ENCODE results near the gene PRELID2.
"Not testable (repeated sequence)": the region's sequence is repeated elsewhere in the genome, so short reads cannot be mapped to it uniquely, and the experiment has no call there.

Gene PRELID2

DNA sequence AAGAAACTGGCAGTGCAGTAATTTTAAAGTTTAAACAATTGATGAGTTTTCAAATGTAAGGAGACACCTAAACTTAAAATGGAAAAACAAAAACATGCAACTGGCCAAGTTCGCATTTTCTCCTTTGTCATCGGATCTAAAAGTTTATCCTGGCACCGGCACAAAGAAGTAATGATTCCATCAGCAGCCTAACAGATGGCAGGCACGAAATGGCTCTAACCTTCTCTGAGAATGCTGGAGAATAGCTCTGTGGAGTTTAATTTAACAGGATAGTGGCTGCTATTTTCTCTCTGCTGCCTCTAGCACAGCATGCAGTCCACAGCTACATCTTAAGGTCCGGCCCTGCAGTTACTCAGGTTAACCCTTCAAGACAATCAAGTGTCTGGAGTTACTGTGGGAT is 82.2 kb downstream of the PRELID2 start:
- in situ Hi-C loops (cut with MboI; ENCODE audit: low sequenced_read_pairs), result no loop called here

DNA sequence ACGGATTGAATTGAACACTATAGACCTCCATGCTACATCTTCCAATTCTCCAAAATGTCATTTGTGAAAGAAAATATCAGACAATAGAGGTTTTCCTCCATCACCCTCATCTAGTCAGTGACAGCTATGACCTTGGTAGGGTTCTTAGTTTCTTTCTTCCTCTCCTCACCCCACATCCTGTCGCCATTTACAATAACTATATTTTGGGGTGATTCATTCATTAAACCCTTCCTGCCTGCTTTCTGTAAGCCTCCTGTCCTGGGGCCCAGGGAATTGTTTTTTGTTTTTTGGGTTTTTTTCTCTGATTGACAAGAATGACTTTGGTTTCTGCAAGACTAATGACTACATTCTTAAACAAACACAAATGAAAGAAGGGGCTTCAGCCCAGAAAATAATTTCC is 82.6 kb downstream of the PRELID2 start:
- in situ Hi-C loops (cut with MboI; ENCODE audit: low sequenced_read_pairs), result no loop called here

DNA sequence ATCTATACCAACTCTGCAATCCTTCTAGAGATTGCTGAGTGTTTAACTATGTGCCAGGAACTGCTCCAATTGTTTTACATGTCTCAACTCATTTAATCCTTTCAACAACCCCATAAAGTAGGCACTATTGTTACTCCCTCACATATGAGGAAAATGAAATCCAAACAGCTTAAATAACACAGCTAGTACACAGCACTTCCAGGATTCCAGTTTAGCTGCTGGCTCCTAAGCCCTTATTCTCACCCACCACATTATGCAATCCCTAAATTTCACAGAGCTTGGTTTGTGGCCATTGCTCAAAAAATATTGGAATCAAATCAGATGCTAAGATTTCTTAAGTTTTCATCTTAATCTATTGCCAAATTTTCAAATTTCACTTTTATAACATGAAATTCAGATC is 84.9 kb downstream of the PRELID2 start:
- in situ Hi-C loops (cut with MboI; ENCODE audit: low sequenced_read_pairs), result no loop called here

DNA sequence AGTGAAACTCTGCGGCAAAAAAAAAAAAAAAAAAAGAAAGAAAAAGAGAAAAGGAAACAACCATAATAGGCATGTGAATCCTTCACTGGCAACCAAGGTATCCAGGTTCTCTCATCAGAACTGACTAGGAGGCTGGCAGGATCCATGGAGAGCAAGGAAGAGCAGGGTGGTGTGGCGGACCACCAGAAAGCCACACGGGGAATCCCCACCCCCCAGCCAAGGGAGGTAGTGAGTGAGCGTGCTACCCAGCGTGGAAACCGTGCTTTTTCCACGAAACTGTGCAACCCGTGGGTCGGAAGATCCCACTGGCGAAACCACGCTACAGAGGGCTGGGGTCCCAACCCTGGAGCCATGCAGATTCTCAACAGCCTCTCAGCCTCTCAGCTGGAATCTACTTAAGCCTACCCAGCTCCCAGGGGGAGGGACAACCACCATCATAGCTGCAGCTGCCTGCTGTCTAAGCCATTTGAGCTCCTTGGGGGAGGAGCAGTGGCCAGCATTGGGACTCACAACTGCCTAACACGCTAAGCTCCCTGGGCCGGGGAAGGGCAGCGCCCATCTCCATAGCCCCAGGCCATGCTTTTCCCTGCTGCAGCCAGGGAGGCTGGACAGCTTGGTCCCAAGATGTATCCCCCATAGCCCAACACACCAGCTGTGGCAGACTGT is 91.6 kb downstream of the PRELID2 start:
- in situ Hi-C loops (cut with MboI; ENCODE audit: low sequenced_read_pairs), result no loop called here

DNA sequence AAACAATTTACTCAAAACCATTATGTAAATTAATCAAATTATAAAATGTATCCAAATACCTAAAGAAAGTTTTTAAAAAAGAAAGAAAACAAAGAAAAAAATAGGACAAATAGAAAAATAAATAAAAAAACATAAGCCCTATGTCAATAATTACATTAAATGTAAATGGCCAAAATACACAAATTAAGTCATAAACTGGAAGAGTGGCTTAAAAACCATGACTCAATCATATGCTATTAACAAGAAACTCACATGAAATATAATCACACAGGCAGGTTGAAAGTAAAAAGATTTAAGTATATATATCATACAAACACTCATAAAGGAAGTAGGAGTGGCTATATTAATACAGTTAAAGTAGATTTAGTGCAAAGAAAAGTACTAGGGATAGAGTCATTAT is 95.3 kb downstream of the PRELID2 start:
- in situ Hi-C loops (cut with MboI; ENCODE audit: low sequenced_read_pairs), result no loop called here

DNA sequence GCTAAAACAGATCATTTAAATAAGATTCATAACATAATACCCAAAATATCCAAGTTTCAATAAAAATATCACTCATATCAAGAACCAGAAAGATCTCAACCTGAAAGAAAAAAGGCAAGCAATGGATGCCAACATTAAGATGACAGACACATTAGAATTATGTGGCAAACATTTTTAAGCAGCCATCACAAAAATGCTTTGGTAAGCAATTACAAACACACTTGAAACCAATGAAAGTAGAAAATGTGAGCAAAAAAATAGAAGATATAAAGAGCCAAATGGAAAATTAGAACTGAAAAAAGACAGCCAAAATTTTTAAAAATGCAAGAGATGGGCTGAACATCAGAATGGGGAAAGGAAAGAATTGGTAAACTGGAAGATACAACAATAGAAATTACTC is 96.9 kb downstream of the PRELID2 start:
- in situ Hi-C loops (cut with MboI; ENCODE audit: low sequenced_read_pairs), result no loop called here

DNA sequence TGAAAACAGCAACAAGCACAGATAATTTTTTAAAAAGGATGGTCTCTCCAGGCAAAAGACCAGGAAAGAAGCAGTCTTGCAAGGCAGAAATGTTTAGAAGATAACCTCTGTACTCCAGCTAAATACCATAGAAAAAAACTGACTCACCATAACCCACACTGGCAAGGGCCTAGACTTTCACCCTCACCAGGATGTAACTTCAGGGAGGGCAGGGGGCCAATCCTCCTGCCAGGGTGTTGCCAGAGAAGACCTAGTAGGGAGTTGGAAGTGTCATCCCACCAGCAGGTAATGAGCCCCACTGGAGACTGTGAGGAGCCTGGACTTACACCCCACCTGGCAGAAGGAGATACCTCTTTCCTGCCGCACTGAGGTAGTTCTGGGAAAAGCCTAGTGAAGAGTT is 97.6 kb downstream of the PRELID2 start:
- in situ Hi-C loops (cut with MboI; ENCODE audit: low sequenced_read_pairs), result no loop called here

DNA sequence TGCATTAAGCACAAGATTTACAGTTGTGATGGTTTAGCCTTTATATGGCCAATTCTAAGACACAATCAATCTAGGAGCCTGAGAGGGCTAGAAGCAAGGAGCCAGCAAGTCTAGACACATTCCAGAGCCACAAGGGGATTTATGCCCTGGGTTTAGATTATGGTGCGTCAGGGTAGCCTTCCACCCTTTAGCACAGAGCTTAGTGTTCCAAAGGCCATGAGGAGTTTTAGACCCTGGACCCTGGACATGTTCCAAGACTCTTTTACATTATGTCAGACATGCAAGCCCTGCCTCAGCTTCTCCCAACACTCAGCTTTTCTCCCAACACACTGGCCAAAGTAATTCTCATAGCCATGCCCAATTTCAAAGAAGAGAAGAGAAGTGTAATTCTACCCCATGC is 105.2 kb downstream of the PRELID2 start:
- in situ Hi-C loops (cut with MboI; ENCODE audit: low sequenced_read_pairs), result not testable (repeated sequence)

DNA sequence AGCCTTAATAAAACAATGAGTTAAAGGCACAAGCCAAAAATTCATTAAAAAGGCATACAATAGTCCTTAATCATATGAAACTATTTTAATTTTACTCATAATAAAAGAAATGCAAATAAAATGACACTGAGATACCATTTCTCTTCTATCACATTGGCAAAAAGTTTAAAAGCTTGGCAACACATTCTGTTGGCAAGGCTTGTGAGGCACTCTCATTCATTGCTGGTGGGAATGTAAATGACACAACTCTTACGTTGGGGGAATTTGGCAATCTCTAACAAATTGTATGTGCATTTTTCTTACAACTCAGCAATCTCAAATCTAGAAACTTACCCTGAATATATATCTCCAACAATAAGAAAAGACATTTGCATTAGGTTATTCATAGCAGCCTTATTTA is 111.6 kb downstream of the PRELID2 start:
- in situ Hi-C loops (cut with MboI; ENCODE audit: low sequenced_read_pairs), result no loop called here

DNA sequence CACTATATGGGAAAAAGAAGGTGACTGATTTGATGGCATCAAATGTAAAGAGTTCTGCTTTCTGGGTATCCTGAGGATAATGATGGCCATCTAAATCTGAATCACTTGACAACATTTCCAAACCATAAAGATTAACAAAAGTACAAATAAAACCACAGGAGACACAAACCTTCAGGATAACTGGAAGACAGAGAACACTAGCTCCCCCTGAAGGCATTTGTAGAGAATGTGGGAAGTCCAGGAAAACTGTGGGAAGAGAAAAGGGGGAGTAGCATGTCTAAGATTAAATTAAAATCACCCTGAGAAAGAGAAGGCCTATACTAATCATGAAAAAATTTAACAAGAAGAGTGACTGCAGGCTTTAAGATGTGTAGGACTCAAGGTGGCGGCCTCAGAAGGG is 116.2 kb downstream of the PRELID2 start:
- in situ Hi-C loops (cut with MboI; ENCODE audit: low sequenced_read_pairs), result no loop called here

DNA sequence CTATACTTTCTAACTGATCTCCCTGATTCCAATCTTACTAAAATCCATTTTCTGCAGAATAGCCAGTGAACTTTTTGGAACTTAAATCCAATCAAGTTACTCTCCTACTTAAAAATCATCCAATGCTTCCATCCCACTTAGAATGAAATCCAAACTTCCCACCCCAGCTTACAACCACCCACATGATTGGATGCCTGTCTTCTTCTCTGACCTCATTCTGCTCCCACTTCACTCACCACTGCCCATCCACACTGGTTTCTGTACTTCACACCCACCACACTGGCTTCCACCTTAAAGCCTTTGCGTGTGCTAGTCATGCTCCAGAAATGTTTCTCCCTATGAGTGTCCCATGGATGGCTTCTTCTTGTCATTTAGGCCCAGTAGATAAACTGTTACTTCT is 119.7 kb downstream of the PRELID2 start:
- in situ Hi-C loops (cut with MboI; ENCODE audit: low sequenced_read_pairs), result no loop called here

DNA sequence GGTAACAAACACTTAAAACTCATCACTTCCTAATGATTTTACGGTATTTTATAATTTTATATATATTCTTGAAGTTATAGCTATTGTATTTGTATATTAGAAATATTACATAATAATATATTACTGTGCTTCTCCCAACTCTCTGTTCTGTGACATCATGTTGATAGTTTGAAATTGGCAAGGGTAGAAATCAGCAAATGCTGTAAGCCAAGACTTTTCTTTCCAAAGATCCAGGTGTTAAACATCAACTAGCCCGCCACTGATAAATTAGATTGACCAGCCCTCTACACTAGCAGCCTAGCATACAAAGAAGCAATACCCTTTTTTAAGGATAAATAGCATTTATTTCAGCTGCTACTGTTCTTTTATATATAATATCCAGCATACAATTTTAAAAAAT is 122.9 kb downstream of the PRELID2 start:
- in situ Hi-C loops (cut with MboI; ENCODE audit: low sequenced_read_pairs), result no loop called here

DNA sequence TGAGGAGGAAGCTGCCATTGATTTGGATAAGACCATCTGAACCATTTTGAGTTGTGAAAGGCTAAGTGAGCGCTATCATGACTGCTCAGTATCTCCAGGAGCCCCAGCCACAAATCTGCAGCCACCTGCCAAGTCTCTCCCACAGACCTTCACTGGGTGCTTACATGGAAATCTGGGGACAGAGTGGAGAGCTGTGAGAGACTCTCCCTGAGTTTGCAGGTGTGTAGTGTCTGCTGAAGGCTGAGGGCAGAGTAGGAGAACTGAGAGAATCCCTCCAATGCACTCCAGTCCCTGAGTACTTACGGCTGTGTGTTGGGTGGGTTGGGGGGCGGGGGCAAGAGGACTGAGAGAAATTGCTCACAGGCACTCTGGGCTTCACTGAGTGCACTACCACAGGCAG is 123.7 kb downstream of the PRELID2 start:
- in situ Hi-C loops (cut with MboI; ENCODE audit: low sequenced_read_pairs), result no loop called here

Data from hTERT RPE-1 (cell line).